Measurements from ENCODE around the gene EMC9.

Gene EMC9

DNA sequence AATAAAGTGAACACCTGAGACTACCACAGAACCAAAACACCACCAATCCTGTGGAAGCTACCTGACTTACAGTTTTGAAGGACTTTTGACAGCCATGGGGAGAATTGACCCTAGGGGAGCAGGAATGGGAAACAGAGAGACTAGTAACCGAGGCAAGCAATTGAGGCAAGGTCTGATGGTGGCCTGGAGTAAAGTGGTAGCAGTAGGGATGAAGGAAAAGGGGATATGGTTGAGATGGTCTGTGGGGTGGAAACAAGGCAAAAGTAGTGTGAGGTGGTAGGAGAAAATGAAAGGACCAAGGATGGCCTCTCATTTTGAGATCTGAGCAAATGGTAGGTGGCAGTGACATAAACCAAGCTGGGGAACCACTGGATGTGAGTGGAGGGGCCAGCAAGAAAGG is 15.4 kb upstream of the EMC9 start:
- Histone ChIP-seq H3K4me1 (ENCODE audit: control insufficient read depth, insufficient read depth, low read length) (peaks cover 11% of the 10 kb centered on the region), H3K36me3 (ENCODE audit: insufficient read depth, low read length) (peaks cover 56% of the 10 kb centered on the region), H3K27me3 (ENCODE audit: control insufficient read depth, insufficient read depth, low read length) (no peaks in the 10 kb centered on the region), H3K4me2 (ENCODE audit: low read length) (no peak overlapping the region), H3K9me3 (replicated peaks; ENCODE audit: low read length) (no peaks in the 10 kb centered on the region), H3K9ac (ENCODE audit: low read depth, low read length) (no peak overlapping the region), H3K4me3 (ENCODE audit: low read length) (no peak overlapping the region)

DNA sequence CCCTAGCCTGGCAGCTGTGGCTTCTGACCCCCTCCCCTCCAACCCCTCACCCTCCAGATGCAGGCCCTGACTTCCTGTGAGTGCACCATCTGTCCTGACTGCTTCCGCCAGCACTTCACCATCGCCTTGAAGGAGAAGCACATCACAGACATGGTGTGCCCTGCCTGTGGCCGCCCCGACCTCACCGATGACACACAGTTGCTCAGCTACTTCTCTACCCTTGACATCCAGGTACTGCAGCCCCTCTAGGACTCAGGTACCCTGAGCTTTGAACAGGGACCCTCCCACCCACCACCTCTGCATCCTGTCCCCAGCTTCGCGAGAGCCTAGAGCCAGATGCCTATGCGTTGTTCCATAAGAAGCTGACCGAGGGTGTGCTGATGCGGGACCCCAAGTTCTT is 13.7 kb upstream of the EMC9 start:
- Histone ChIP-seq H3K9me3 (replicated peaks; ENCODE audit: low read length) (no peaks in the 10 kb centered on the region), H3K4me3 (ENCODE audit: low read length) (no peak overlapping the region), H3K9ac (ENCODE audit: low read depth, low read length) (no peak overlapping the region), H3K36me3 (ENCODE audit: insufficient read depth, low read length) (peaks cover 65% of the 10 kb centered on the region), H3K4me1 (ENCODE audit: control insufficient read depth, insufficient read depth, low read length) (no peaks in the 10 kb centered on the region), H3K27me3 (ENCODE audit: control insufficient read depth, insufficient read depth, low read length) (no peaks in the 10 kb centered on the region), H3K4me2 (ENCODE audit: low read length) (no peak overlapping the region)

DNA sequence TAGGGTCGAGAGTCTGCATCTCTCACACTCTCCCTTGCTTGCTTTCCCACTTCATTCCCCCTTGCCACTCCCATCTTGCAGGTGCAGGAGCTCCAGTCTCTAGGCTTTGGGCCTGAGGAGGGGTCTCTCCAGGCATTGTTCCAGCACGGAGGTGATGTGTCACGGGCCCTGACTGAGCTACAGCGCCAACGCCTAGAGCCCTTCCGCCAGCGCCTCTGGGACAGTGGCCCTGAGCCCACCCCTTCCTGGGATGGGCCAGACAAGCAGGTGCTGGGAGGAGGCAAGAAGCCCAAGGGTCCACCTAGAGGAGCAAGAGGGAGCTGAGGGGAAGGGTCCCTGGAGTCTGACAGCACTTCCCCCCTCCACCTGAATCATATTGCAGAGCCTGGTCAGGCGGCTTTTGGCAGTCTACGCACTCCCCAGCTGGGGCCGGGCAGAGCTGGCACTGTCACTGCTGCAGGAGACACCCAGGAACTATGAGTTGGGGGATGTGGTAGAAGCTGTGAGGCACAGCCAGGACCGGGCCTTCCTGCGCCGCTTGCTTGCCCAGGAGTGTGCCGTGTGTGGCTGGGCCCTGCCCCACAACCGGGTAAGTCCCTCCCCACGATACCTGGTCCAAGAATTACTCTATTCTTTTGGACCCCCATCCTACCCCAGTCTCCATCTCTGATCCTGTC is 10.2 kb upstream of the EMC9 start:
- Histone ChIP-seq H3K27me3 (ENCODE audit: control insufficient read depth, insufficient read depth, low read length) (no peaks in the 10 kb centered on the region), H3K4me1 (ENCODE audit: control insufficient read depth, insufficient read depth, low read length) (peaks cover 7% of the 10 kb centered on the region), H3K4me2 (ENCODE audit: low read length) (no peak overlapping the region), H3K9me3 (replicated peaks; ENCODE audit: low read length) (no peaks in the 10 kb centered on the region), H3K36me3 (ENCODE audit: insufficient read depth, low read length) (peaks cover 49% of the 10 kb centered on the region), H3K4me3 (ENCODE audit: low read length) (no peak overlapping the region), H3K9ac (ENCODE audit: low read depth, low read length) (no peak overlapping the region)

DNA sequence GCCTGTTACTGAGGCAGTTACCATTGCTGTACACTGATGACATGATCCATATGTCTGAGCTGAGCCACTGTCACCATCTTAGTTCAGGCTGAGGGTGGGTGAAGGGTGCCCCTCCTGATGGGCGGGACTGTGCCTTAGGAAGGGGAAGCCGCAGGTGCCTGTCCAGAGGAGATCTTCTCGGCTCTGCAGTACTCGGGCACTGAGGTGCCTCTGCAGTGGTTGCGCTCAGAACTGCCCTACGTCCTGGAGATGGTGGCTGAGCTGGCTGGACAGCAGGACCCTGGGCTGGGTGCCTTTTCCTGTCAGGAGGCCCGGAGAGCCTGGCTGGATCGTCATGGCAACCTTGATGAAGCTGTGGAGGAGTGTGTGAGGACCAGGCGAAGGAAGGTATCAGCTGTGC is 9.6 kb upstream of the EMC9 start:
- Histone ChIP-seq H3K9ac (ENCODE audit: low read depth, low read length) (no peak overlapping the region), H3K4me1 (ENCODE audit: control insufficient read depth, insufficient read depth, low read length) (peaks cover 8% of the 10 kb centered on the region), H3K27me3 (ENCODE audit: control insufficient read depth, insufficient read depth, low read length) (no peaks in the 10 kb centered on the region), H3K4me3 (ENCODE audit: low read length) (no peak overlapping the region), H3K36me3 (ENCODE audit: insufficient read depth, low read length) (peaks cover 48% of the 10 kb centered on the region), H3K9me3 (replicated peaks; ENCODE audit: low read length) (no peaks in the 10 kb centered on the region), H3K4me2 (ENCODE audit: low read length) (no peak overlapping the region)

DNA sequence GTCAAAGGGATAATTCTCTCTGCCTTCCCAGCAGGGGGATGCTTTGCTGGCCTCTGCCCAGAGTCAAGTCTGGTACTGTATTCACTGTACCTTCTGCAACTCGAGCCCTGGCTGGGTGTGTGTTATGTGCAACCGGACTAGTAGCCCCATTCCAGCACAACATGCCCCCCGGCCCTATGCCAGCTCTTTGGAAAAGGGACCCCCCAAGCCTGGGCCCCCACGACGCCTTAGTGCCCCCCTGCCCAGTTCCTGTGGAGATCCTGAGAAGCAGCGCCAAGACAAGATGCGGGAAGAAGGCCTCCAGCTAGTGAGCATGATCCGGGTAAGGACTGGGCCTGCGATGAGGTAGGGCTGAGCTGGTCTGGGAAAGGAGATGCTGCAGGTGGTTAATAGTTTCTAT is 9.2 kb upstream of the EMC9 start:
- no peak overlapping the region for H3K4me3 ChIP-seq (ENCODE audit: low read length)
- H3K9ac ChIP-seq (ENCODE audit: low read depth, low read length): no peak overlapping the region
- no peak overlapping the region for H3K4me2 ChIP-seq (ENCODE audit: low read length)
- H3K9me3 ChIP-seq (replicated peaks; ENCODE audit: low read length): no peaks in the 10 kb centered on the region
- peaks cover 44% of the 10 kb centered on the region for H3K36me3 ChIP-seq (ENCODE audit: insufficient read depth, low read length)
- no peaks in the 10 kb centered on the region for H3K27me3 ChIP-seq (ENCODE audit: control insufficient read depth, insufficient read depth, low read length)
- H3K4me1 ChIP-seq (ENCODE audit: control insufficient read depth, insufficient read depth, low read length): peaks cover 13% of the 10 kb centered on the region

DNA sequence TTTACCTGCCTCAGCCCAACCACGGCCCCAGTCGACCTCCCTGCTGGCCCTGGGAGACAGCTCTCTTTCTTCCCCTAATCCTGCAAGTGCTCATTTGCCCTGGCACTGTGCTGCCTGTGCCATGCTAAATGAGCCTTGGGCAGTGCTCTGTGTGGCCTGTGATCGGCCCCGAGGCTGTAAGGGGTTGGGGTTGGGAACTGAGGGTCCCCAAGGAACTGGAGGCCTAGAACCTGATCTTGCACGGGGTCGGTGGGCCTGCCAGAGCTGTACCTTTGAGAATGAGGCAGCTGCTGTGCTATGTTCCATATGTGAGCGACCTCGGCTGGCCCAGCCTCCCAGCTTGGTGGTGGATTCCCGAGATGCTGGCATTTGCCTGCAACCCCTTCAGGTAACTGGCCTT is 8.7 kb upstream of the EMC9 start:
- H3K4me1 ChIP-seq (ENCODE audit: control insufficient read depth, insufficient read depth, low read length): peaks cover 18% of the 10 kb centered on the region
- no peak overlapping the region for H3K4me3 ChIP-seq (ENCODE audit: low read length)
- H3K9me3 ChIP-seq (replicated peaks; ENCODE audit: low read length): no peaks in the 10 kb centered on the region
- no peak overlapping the region for H3K4me2 ChIP-seq (ENCODE audit: low read length)
- H3K9ac ChIP-seq (ENCODE audit: low read depth, low read length): no peak overlapping the region
- H3K27me3 ChIP-seq (ENCODE audit: control insufficient read depth, insufficient read depth, low read length): no peaks in the 10 kb centered on the region
- H3K36me3 ChIP-seq (ENCODE audit: insufficient read depth, low read length): peaks cover 39% of the 10 kb centered on the region

DNA sequence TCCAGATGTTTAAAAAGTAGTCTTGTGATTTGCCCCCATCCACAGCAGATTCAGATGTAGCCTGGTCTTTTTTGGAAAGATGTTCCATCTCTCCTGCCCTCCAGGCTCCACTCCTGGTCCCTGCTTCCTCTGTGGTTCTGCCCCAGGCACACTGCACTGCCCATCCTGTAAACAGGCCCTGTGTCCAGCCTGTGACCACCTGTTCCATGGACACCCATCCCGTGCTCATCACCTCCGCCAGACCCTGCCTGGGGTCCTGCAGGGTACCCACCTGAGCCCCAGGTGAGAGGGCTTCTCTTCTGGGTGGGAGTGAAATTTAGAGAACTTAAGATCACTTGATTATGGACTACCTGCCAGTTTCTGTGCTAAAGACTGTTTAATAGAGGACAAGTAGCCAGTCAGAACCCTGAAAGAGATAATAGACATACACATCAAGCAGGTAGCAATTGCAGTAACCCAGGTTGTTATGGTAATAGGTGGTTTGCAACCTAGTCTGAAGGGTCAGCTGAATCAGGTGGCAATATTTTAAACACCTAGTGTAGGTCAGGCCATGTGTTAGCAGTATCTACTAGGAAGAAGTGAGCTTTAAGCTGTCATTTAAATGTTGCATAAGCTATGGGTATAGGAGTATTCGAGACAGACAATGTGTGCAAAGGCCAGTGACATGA is 8.0 kb upstream of the EMC9 start:
- Histone ChIP-seq H3K9ac (ENCODE audit: low read depth, low read length) (no peak overlapping the region), H3K4me1 (ENCODE audit: control insufficient read depth, insufficient read depth, low read length) (peaks cover 18% of the 10 kb centered on the region), H3K27me3 (ENCODE audit: control insufficient read depth, insufficient read depth, low read length) (no peaks in the 10 kb centered on the region), H3K4me3 (ENCODE audit: low read length) (no peak overlapping the region), H3K9me3 (replicated peaks; ENCODE audit: low read length) (no peaks in the 10 kb centered on the region), H3K36me3 (ENCODE audit: insufficient read depth, low read length) (peaks cover 34% of the 10 kb centered on the region), H3K4me2 (ENCODE audit: low read length) (no peak overlapping the region)

DNA sequence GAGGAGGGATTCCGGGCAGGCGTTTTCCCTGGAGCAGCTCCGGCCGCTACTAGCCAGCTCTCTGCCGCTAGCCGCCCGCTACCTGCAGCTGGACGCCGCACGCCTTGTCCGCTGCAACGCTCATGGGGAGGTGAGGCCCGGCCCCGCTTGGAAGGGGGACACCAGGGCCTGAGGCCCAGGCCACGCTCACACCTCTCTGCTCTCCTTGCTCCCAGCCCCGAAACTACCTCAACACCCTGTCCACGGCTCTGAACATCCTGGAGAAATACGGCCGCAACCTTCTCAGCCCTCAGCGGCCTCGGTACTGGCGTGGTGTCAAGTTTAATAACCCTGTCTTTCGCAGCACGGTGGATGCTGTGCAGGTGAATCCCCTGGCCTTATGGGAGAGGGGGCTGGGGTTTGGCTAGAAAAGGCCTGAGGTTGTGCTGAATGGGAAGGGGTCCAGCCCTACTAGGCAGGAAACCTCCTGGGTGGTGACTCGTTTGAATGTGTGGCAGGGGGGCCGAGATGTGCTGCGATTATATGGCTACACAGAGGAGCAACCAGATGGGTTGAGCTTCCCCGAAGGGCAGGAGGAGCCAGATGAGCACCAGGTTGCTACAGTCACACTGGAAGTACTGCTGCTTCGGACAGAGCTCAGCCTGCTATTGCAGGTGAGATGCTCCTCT is 6.5 kb upstream of the EMC9 start:
- Histone ChIP-seq H3K4me3 (ENCODE audit: low read length) (peak overlapping the region; percentile 93), H3K4me1 (ENCODE audit: control insufficient read depth, insufficient read depth, low read length) (peaks cover 29% of the 10 kb centered on the region), H3K27me3 (ENCODE audit: control insufficient read depth, insufficient read depth, low read length) (no peaks in the 10 kb centered on the region), H3K4me2 (ENCODE audit: low read length) (peak overlapping the region; percentile 95), H3K36me3 (ENCODE audit: insufficient read depth, low read length) (peaks cover 40% of the 10 kb centered on the region), H3K9ac (ENCODE audit: low read depth, low read length) (peak overlapping the region; percentile 90), H3K9me3 (replicated peaks; ENCODE audit: low read length) (no peaks in the 10 kb centered on the region)

DNA sequence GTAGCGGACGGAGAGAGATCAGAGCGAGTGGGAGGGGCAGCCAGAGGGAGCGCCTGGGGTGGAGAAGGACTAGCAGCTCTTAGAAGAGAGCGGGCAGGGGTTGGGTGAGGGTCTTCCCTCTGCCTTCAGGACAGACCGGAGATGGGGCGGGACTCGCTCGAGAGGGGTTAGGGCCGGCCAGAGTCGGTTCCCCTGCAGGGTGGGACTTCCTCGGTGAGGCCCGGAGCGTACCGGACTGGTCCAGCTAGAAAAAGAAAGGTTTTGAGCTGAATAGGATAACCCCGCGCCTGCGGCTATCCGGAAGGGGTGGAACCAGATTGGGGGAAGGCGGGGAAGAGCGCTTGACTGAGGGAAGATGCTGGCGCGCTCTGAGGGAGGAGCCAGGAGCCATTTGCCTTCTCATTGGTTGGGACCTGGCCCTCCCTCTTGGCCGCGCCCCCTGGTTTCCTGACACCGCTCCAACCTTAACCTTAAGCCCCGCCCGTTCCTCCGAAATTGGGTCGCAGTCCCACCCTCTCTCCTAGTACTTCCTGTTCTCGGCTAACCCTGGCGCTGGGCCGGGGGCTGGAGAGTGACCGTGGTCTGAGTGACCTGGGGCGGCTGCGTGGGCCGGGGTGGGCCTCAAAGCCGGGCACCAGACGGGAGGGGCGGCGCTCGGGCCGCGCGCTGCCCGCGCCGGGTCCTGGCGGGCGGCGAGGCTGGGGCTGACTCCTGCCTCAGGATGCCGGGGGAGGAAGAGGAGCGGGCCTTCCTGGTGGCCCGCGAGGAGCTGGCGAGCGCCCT is 5.8 kb upstream of the EMC9 start, which contains the start of gene RNF31:
Gene RNF31, plus strand, starts transcription at position 521 of the 783 bp plus-strand sequence. Its CDS starts 201 bp downstream, at position 722.
- Histone ChIP-seq H3K9me3 (replicated peaks; ENCODE audit: low read length) (no peaks in the 10 kb centered on the region), H3K4me3 (ENCODE audit: low read length) (peak within 1 kb of the TSS; percentile 93), H3K4me1 (ENCODE audit: control insufficient read depth, insufficient read depth, low read length) (peaks cover 29% of the 10 kb centered on the region), H3K27me3 (ENCODE audit: control insufficient read depth, insufficient read depth, low read length) (no peaks in the 10 kb centered on the region), H3K9ac (ENCODE audit: low read depth, low read length) (peak within 1 kb of the TSS; percentile 90), H3K36me3 (ENCODE audit: insufficient read depth, low read length) (peaks cover 37% of the 10 kb centered on the region), H3K4me2 (ENCODE audit: low read length) (peak within 1 kb of the TSS; percentile 95)

DNA sequence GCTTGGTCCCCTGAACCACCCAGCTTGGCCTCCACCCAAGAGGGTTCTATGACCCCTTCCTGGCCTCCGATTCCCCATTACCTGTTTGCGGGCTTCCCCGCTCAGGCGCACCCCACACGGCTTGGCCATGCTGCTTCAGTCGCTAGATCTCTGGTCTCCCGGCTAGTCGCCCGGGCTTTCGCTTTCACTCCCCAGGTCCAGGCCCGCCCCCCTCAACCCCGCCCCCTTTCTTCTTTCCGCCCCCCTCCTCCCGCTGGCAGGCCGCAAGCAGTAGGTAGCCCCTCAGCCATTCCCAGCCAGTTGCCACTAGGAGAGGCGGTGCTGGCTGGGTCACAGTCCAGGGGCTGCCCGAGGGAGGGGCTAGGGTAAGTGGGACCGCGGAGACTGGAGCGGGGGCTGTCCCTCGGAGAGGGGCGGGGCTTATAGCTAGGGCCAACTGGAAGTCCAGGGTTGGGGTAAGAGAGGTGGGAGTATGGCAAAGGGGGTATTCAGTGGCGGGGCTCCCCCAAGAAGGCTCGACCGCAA is 5.1 kb upstream of the EMC9 start, which contains the start of gene PSME2:
Gene PSME2, minus strand, starts transcription at position 158 of the 525 bp plus-strand sequence. Its CDS starts 29 bp downstream, at position 129.
- H3K36me3 ChIP-seq (ENCODE audit: insufficient read depth, low read length): peaks cover 30% of the 10 kb centered on the region
- no peaks in the 10 kb centered on the region for H3K27me3 ChIP-seq (ENCODE audit: control insufficient read depth, insufficient read depth, low read length)
- H3K4me3 ChIP-seq (ENCODE audit: low read length): peak within 1 kb of the TSS; percentile 93
- peaks cover 34% of the 10 kb centered on the region for H3K4me1 ChIP-seq (ENCODE audit: control insufficient read depth, insufficient read depth, low read length)
- H3K9me3 ChIP-seq (replicated peaks; ENCODE audit: low read length): no peaks in the 10 kb centered on the region
- peak within 1 kb of the TSS; percentile 95 for H3K4me2 ChIP-seq (ENCODE audit: low read length)
- H3K9ac ChIP-seq (ENCODE audit: low read depth, low read length): peak within 1 kb of the TSS; percentile 90

Measured in skeletal muscle satellite cell (primary cell).